COLO668 (cell line): ENCODE results near the gene PAQR9.

Experiments used
- DNase-seq: peaks from one replicate; lab custom pipeline; 2025; ENCODE audit not compliant: unreplicated experiment; lab: John Stamatoyannopoulos, UW

Gene PAQR9

DNA sequence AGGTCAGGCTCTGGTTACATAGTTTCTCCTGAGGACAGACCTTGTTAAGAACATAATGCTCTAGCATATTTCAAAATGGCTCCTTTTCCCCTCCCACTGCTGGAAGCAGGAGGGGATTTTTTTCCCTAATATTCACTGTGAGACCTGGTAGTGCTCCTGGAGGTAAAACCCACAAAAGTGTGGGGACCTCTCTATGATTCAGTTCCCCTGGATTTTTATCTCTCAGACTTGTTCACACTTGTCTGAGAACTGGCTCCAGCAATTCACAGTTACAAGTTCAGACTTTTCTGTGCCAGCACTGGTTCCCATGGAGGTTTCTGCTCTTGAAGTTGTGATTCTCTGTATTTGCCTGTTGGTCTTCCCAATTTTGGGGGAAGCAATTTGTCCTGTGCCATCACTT is 38.3 kb downstream of the PAQR9 start:
- DNase-seq: no peak

DNA sequence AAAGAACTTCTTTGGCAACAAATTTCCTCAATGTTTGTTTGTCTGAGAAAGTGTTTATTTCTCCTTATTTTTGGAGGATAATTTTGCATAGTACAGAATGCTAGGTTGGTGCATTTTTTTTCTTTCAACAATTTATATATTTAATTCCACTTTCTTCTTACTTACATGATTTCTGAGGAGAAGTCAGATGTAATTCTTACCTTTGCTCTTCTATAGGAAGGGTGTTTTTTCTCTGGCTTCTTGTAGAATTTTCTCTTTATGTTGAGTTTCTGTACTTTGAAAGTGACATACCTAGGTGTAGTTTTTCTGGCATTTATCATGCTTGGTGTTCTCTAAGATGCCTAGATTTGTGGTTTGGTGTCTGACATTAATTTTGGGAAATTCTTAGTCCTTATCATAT is 39.8 kb downstream of the PAQR9 start:
- no peak for DNase-seq

DNA sequence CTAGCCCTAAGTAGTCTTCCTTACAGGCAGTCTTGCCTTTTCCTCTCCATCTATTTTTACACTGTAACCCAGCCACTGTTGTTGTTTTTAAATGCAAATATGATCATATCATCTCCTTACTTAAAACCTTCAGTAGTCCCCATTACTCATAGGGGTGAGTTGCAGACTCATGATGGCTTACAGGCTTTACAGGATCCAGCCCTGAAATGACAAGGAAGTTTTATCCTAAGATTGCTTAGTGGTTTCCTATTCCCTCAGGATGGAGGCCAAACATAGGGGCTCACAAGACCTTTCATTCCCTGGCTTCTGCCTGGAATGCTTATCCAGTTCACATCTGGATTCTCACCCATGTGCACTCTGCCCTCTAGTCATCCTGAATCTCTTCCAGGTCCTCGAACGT is 46.9 kb downstream of the PAQR9 start:
- no peak for DNase-seq

DNA sequence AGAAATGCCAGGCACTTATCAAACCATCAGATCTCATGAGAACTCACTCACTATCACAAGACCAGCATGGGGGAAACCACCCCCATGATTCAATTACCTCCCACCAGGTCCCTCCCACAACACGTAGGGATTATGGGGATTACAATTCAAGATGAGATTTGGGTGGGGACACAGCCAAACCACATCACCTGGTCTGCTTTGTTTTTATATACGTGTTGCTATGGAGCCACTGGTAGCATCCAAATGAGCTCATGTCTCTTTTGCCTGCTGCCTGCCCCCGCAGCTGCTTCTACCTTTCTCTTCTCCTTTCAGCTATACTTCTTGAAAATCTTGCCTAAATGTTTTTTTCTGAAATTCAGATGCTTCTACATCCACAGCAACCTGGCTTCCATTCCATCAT is 47.8 kb downstream of the PAQR9 start:
- no peak for DNase-seq

DNA sequence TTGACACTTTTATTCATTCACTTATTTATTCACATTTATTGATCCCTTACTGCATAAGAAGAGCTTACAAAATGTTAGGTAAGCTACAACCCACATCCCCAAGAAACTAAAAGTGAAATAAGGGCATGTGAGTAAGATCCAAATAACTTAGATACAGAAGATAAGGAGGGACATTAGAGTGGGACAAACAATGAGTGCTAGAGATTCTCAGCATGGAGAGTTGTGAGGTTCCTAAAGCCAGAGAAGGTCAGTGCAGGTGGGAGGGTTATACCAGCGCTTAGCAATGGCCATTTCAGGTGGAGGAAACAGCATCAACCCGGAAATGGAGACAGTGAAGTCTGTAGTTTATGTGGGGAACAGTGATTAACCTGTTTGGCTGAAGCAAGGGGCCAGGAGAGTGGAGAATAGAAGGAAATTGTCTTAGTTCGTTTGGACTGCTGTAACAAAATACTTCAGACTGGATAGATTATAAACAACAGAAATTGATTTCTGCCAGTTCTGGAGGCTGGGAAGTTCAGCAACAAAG is 49.1 kb downstream of the PAQR9 start:
- DNase-seq: no peak

DNA sequence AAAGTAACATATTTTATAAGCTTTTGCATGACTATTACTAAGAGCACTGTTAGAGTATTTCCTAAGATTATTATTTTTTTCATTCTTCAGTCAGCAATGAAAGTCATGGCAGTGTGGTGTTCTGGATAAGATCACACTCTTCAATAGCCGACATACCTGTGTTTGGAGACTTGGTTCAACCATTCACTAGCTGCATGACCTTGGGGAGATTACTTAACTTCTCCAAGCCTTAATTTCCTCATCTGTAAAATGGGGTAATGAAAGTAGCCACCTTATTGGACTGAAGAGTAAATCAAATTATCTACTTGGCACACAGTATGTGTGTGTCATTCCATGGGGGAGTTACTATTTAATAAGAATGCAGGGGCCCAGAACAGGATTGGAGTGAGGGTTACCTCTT is 50.0 kb downstream of the PAQR9 start:
- DNase-seq: no peak

DNA sequence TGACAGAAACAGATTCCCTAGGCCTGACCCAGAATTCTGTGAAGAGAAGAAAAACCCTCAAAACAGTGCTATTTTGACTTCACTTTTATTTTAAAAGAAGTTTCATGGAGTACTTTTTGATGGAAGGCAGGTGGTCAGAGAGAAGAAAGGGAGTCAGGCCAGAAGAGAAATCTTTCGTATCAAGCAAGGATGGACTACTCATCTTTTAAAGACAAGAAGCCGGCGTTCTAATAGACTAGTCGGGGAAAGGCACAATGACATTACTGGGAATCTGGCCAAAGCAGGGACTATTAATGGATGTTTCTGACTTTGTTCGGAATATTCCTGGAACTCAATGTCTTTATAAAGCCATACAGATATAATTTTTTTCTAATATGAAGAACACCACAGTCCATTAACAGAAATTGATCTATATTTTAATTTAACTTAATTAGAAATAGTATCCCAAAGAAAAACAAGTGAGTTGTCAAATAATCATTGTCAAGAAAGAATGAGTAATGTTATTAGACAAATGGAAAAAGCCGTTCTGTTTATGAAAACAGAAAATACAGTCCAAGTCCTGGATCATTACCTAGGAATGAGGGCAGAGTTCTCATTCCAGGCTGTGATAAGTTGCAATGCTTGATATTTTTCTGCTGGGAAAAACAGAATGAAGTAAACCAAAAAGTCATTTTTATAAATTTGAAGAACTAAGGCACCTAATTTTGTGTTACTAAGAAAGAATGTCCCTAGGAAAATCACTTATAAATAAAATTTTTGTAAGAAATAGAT is 50.9 kb downstream of the PAQR9 start:
- no peak for DNase-seq
